GM13976 (cell line): ENCODE measurements around the gene ZBTB8A.
A peak's percentile ranks its signal among the peaks of the same experiment; 100 is the strongest.

Source experiments
- DNase-seq: peaks from one replicate; pipeline ENCODE4 v3.0.0; 2012; ENCODE audit warnings: low spot score
- in situ Hi-C: fragments of 300-500 bp; cut with MboI; formaldehyde crosslinking; loops from one replicate; pipeline ENCODE4 v1.12.0; 2022; ENCODE audit warnings: low sequenced_read_pairs, mixed read lengths, inconsistent platforms; ENCODE audit not compliant: unreplicated experiment
- TF ChIP-seq, protein P1 (sequence below): IDR thresholded peaks from 2 replicates; pipeline ENCODE4 v1.5.1; 2012; ENCODE audit warnings: borderline replicate concordance, mild to moderate bottlenecking; ENCODE audit not compliant: insufficient read depth; ENCODE audit errors: extremely low read depth, missing control alignments, control extremely low read depth

The ZBTB8A gene

DNA sequence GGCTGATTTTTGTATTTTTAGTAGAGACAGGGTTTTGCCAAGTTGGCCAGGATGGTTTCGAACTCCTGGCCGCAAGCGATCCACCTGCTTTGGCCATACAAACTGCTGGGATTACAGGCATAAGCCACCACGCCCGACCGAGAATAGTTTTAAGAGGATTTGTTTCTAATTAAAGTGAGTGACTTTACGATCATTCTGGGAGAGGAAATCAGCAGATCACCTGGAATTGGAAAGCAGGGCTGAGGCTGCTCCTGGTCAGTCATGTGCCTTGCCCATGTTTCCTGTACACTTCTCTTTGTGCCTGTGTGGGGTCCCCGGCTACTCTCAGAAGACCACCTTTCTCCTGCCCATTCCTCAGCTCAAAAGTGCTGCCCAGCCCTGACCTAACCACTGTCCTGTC, 40.5 kb upstream of the ZBTB8A start:
- no peak for DNase-seq

DNA sequence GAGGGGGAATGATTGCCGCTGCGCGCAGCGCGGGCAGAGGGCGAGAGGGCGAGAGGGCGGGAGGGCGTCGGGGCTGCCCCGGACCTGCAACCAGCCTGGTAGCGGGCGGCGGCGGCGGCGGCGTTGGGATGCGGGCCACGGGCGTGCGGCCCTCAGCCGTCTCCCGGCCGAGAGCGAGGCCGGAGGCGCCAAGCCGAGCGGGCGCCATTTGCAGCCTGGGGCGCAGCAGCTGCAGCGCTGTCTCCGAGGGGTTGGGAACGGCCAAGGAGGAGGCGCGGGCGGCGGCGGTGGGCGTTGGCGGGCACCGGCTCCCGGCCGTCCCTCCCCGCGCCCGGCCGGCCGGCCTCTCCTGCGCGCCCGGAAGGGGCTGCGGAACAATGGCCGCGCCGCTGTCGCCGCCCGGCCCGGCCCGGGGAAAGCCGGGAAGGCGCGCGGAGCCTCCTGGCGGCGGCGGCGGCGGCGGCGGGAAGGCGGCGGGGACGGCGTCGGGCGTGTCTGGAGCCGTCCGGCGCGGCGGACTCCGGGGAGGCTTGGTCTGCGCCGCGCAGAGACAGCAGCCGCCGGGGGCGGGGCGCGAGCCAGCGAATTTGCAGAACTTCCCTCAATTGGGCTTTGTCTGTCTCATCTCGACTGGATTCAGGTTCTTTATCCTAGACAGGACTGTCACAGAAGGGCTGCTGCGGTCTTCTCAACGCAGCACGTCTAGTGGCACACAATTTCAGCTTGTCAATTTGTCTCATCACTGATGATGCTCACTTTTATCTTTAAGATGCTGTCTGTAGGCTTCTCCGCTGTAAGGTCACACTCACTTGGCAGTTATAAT, 38.6 kb upstream of the ZBTB8A start:
- peak; percentile 83 for DNase-seq
- in situ Hi-C loops: no loop called here
- TF ChIP-seq, protein P1, sequence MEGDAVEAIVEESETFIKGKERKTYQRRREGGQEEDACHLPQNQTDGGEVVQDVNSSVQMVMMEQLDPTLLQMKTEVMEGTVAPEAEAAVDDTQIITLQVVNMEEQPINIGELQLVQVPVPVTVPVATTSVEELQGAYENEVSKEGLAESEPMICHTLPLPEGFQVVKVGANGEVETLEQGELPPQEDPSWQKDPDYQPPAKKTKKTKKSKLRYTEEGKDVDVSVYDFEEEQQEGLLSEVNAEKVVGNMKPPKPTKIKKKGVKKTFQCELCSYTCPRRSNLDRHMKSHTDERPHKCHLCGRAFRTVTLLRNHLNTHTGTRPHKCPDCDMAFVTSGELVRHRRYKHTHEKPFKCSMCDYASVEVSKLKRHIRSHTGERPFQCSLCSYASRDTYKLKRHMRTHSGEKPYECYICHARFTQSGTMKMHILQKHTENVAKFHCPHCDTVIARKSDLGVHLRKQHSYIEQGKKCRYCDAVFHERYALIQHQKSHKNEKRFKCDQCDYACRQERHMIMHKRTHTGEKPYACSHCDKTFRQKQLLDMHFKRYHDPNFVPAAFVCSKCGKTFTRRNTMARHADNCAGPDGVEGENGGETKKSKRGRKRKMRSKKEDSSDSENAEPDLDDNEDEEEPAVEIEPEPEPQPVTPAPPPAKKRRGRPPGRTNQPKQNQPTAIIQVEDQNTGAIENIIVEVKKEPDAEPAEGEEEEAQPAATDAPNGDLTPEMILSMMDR: no peak

More for the DNA sequence above, 40.5 kb upstream of the ZBTB8A start:
- in situ Hi-C loops: no loop called here
- TF ChIP-seq, protein P1: no peak

DNA sequence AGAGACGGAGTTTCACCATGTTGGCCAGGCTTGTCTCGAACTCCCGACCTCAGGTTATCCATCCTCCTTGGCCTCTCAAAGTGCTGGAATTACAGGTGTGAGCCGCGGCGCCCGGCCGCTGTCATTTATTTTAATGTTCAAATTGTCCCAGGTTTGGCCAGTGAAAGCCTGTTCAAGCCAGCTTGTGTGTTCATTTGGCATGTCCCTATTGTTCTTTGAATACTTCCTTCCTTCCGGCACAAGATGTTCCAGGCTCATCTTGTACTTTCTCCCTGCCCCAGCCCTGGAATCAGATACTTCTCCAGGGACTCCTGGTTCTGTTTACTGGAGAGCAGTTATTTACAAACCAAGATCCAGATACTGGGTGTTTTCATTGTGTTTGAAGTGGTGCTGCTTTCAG, 37.4 kb upstream of the ZBTB8A start:
- in situ Hi-C loops: no loop called here
- no peak for DNase-seq
- TF ChIP-seq, protein P1: no peak

DNA sequence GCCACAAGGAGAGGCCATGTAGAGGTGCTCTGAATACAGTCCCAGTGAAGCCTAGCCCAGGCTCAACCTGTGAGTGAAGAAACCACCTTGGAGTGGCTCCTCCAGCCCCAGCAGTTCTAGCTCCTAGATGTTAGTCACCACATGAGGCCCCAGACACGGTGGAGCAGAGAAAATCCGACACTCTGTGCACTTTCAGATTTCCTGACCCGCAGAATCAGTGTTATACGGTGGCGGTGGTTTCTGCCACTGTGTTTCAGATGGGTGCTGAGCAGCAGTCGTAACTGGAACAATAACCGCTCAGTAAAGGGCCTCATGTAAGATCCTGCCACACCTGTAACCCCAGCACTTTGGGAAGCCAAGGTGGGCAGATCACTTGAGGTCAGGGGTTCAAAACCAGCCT, 36.1 kb upstream of the ZBTB8A start:
- in situ Hi-C loops: no loop called here
- TF ChIP-seq, protein P1: no peak

DNA sequence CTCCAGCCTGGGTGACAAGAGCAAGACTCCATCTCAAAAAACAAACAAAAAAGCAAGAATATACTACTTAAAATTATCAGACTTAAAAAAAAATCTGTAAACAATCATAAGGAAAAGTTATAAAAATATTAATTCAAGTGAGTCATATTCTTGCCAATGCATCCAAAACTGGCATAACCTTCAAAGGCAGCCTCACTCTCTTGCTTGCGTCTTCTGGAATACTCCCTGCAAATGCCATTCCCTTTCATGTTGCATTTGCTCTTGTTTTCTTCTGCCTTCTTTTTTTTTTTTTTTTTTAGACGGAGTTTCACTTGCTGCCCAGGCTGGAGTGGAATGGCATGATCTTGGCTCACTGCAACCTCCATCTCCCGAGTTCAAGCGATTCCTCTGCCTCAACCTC, 32.2 kb upstream of the ZBTB8A start:
- DNase-seq: no peak
- in situ Hi-C loops: no loop called here
- TF ChIP-seq, protein P1: no peak

More for the DNA sequence above, 36.1 kb upstream of the ZBTB8A start:
- no peak for DNase-seq

DNA sequence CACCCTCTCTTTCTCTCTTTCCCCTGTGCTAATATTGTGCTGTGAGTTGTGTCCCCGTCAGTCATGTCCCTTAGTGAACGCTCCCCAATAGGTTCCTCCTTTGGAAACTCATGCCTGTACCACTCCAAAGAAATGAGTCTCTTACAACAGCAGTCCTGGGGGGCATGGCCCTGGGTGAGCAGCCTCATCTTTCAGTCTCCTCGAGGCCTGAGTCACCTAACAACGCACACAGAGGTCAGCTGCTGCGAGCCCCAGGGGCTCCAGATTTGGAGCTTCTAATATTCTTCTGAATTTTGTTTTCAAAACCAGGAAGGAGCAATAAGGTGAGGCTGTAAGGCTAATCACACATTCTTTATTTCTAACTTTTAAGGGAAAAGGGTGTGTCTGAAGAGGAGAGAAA, 30.5 kb upstream of the ZBTB8A start:
- TF ChIP-seq, protein P1: no peak
- in situ Hi-C loops: no loop called here
- no peak for DNase-seq

DNA sequence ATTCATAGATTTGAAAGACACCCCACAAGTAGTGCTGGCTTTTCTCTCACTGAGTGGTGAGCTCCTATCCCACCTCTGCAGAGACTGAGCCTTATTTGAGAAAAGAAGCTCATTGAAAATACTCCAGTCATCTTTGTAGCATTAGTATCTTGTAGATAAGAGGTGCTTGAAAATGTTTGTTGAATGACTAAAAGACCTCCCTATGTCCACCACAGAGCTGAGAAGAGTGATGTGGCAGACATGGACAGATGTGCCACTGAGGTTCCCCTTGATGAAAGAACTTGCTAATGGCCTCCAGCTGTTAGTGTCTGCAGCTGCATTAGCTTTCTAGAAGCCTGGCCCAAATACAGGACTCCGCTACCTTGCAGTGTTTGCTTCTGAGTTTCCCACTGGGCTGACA, 29.3 kb upstream of the ZBTB8A start:
- in situ Hi-C loops: no loop called here
- TF ChIP-seq, protein P1: no peak
- no peak for DNase-seq
